AG10803 (cell line): ENCODE results near the gene ZNF532.
A peak's percentile ranks its signal among the peaks of the same experiment; 100 is the strongest.
"Not testable (repeated sequence)": the region's sequence is repeated elsewhere in the genome, so short reads cannot be mapped to it uniquely, and the experiment has no call there.

Experiments used
- DNase-seq: peaks from one replicate; pipeline ENCODE4 v3.0.0; 2010; ENCODE audit warnings: low read depth
- H3K4me3 ChIP-seq: 2 replicates; pipeline ENCODE4 v1.5.1; 2011; ENCODE audit warnings: mild to moderate bottlenecking, low read length, control low read depth
- CTCF ChIP-seq: conservative IDR thresholded peaks from 2 replicates; pipeline ENCODE4 v1.5.1; 2011; ENCODE audit warnings: mild to moderate bottlenecking, low read length, control low read depth, inconsistent platforms

ZNF532 gene

GRCh38 chr18:58850786-58851469, 13.7 kb upstream of the ZNF532 start:
- H3K4me3 ChIP-seq = no peak overlapping the region
- no peak for TF ChIP-seq CTCF
- DNase-seq = no peak

GRCh38 chr18:58851856-58852255, 12.8 kb upstream of the ZNF532 start:
- H3K4me3 ChIP-seq = no peak overlapping the region
- no peak for DNase-seq
- no peak for TF ChIP-seq CTCF

GRCh38 chr18:58852629-58853028, 12.0 kb upstream of the ZNF532 start:
- no peak overlapping the region for H3K4me3 ChIP-seq
- DNase-seq = no peak
- no peak for TF ChIP-seq CTCF

- TF ChIP-seq CTCF = no peak
These were observed 11.1 kb upstream of the ZNF532 start for GRCh38 chr18:58853561-58853960.

GRCh38 chr18:58855521-58855920, 9.2 kb upstream of the ZNF532 start:
- not testable (repeated sequence) for H3K4me3 ChIP-seq, DNase-seq

More at GRCh38 chr18:58853561-58853960, 11.1 kb upstream of the ZNF532 start:
- no peak for DNase-seq
- H3K4me3 ChIP-seq = no peak overlapping the region

GRCh38 chr18:58856881-58857280, 7.8 kb upstream of the ZNF532 start:
- no peak overlapping the region for H3K4me3 ChIP-seq
- no peak for TF ChIP-seq CTCF
- peak; percentile 60 for DNase-seq

- DNase-seq = peak; percentile 87
- H3K4me3 ChIP-seq = no peak overlapping the region
- TF ChIP-seq CTCF = no peak
These were observed 5.8 kb upstream of the ZNF532 start for GRCh38 chr18:58858591-58859468.
